A549 (cell line): ENCODE data around the gene EFHC1. TPM values are rescaled to one million over a fixed set of nuclear protein-coding genes. Genes with fewer than 3 reads are reported as not detected.

ENCODE experiments used
- ATAC-seq, 2 experiments: fragments of 200-7000 bp in 1 of 2; fragments of >200 bp in 1 of 2; cut with Nextera tagmentation in 1 of 2; cut with Tn5 transposase in 1 of 2; 3 replicates each; pipeline versions ENCODE4 v1.8.0 to v1.9.1; 2018 to 2020; ENCODE audit warnings: mild to moderate bottlenecking in 1 of 2, moderate library complexity in 1 of 2
- CTCF ChIA-PET: fragments of 300-600 bp; sonication (Branson Sonifier 250); formaldehyde crosslinking; extraction: SDS; loops from one replicate; lab custom pipeline; 2021; ENCODE audit warnings: antibody characterized with exemption, inconsistent platforms; lab: Yijun Ruan, JAX
- POLR2A ChIA-PET: fragments of 350-600 bp; formaldehyde crosslinking; extraction: SDS; loops from one replicate; lab custom pipeline; 2021; ENCODE audit warnings: antibody characterized with exemption, inconsistent platforms; lab: Yijun Ruan, JAX
- DNase-seq, 2 experiments: peaks; one replicate each; pipeline versions ENCODE4 v3.0.0 to v3.0.0-alpha.2; 2011 to 2016; ENCODE audit warnings: low read depth in 1 of 2, low spot score in 1 of 2
- FAIRE-seq: peaks from 2 replicates; lab custom pipeline; 2011; peaks lifted over from hg19 to GRCh38; lab: Jason Lieb, UNC
- H3K27ac ChIP-seq, 2 experiments: fragments of >200 bp; sonication (Bioruptor Twin); formaldehyde crosslinking; 3 replicates each; pipeline ENCODE4 v1.5.1; 2016 to 2017
- H3K4me1 ChIP-seq: fragments of >200 bp; sonication (Bioruptor Twin); formaldehyde crosslinking; 3 replicates; pipeline ENCODE4 v1.6.1; 2016
- H3K4me2 ChIP-seq: fragments of >200 bp; sonication (Bioruptor Twin); formaldehyde crosslinking; 3 replicates; pipeline ENCODE4 v1.6.1; 2016
- H3K4me3 ChIP-seq: fragments of >200 bp; sonication (Bioruptor Twin); formaldehyde crosslinking; 3 replicates; pipeline ENCODE4 v1.5.1; 2016
- H3K9me3 ChIP-seq: fragments of >200 bp; sonication (Bioruptor Twin); formaldehyde crosslinking; 3 replicates; pipeline ENCODE4 v1.6.1; 2016
- CBX2 ChIP-seq: fragments of 200-600 bp; sonication (generic); IDR thresholded peaks from 2 replicates; pipeline ENCODE4 v1.6.1; 2016; ENCODE audit warnings: low read depth, mild to moderate bottlenecking, borderline replicate concordance
- CBX8 ChIP-seq: fragments of 200-600 bp; sonication (generic); IDR thresholded peaks from 2 replicates; pipeline ENCODE4 v1.6.1; 2016
- CTCF ChIP-seq: fragments of >200 bp; sonication (Bioruptor Twin); formaldehyde crosslinking; IDR thresholded peaks from 3 replicates; pipeline ENCODE4 v1.5.1; 2016
- HOXA7 ChIP-seq: fragments of 250-450 bp; sonication (Bioruptor Pico); IDR thresholded peaks from 2 replicates; pipeline ENCODE4 v1.5.0; 2020; ENCODE audit warnings: mild to moderate bottlenecking, moderate library complexity
- NR3C1 ChIP-seq: fragments of >200 bp; sonication (Bioruptor Twin); formaldehyde crosslinking; IDR thresholded peaks from 3 replicates; pipeline ENCODE4 v1.6.1; 2017
- POLR2A ChIP-seq: IDR thresholded peaks from 2 replicates; pipeline ENCODE4 v1.6.1; 2012; ENCODE audit warnings: mild to moderate bottlenecking, low read length
- POLR2AphosphoS2 ChIP-seq: conservative IDR thresholded peaks from 2 replicates; pipeline ENCODE4 v1.6.1; 2012; ENCODE audit warnings: low read length, improper control_type of control experiment, inconsistent platforms
- RARB ChIP-seq: fragments of 250-450 bp; sonication (Bioruptor Pico); IDR thresholded peaks from 2 replicates; pipeline ENCODE4 v1.8.0; 2021; ENCODE audit warnings: mild to moderate bottlenecking, moderate library complexity
- RCOR1 ChIP-seq: fragments of 150-350 bp; IDR thresholded peaks from 2 replicates; pipeline ENCODE4 v1.6.1; 2014; ENCODE audit warnings: antibody characterized with exemption, low read length, low read depth
- RFX5 ChIP-seq: fragments of 450-650 bp; IDR thresholded peaks from 2 replicates; pipeline ENCODE4 v1.7.1; 2014; ENCODE audit warnings: antibody characterized with exemption, mild to moderate bottlenecking, moderate library complexity
- TFCP2L1 ChIP-seq: fragments of 250-450 bp; sonication (Bioruptor Pico); IDR thresholded peaks from 2 replicates; pipeline ENCODE4 v1.5.0; 2021; ENCODE audit warnings: mild to moderate bottlenecking
- ZFP36 ChIP-seq: fragments of 450-650 bp; IDR thresholded peaks from 2 replicates; pipeline ENCODE4 v1.6.1; 2014; ENCODE audit warnings: borderline replicate concordance; ENCODE audit not compliant: partially characterized antibody
- WGBS: methylation state at CpG from one replicate; pipeline ENCODE4 v1.1.6; 2017; ENCODE audit errors: missing lambda C conversion rate; 5-methylcytosine and 5-hydroxymethylcytosine counted together
- polyA plus RNA-seq, 4 experiments: library from polyadenylated mRNA; depleted of rRNA in 3 of 4; stranded (reverse); fragments of >200 nt; fragmentation: RNase III in 1 of 4; extraction: RNeasy Plus Mini Kit Qiagen cat#74134 plus additional on column Dnase treatment in 1 of 4; gene quantifications; 2 replicates in 3 of 4; 3 replicates in 1 of 4; pipeline ENCODE4 v1.2.3, GENCODE V29; 2011 to 2017
- TF ChIP-seq, protein P1 (sequence below): fragments of 150-350 bp; IDR thresholded peaks from 2 replicates; pipeline ENCODE4 v1.6.1; 2014; ENCODE audit warnings: low read depth, mild to moderate bottlenecking, low read length
- TF ChIP-seq, protein P2 (sequence below): IDR thresholded peaks from 2 replicates; pipeline ENCODE4 v1.6.1; 2012; ENCODE audit warnings: low read depth, borderline replicate concordance
- TF ChIP-seq, protein P3 (sequence below): fragments of 200-600 bp; sonication (generic); IDR thresholded peaks from 2 replicates; pipeline ENCODE4 v1.6.1; 2016; ENCODE audit warnings: antibody characterized with exemption, mild to moderate bottlenecking, moderate library complexity
- TF ChIP-seq, protein P4 (sequence below): fragments of >200 bp; sonication (Bioruptor Twin); formaldehyde crosslinking; IDR thresholded peaks from 2 replicates; pipeline ENCODE4 v1.6.1; 2016
- TF ChIP-seq, protein P5 (sequence below): fragments of 450-650 bp; IDR thresholded peaks from 2 replicates; pipeline ENCODE4 v1.6.1; 2014; ENCODE audit warnings: antibody characterized with exemption

Gene EFHC1
- polyA plus RNA-seq, 2 of the 4 experiments (the other 2 are of a cell fraction): 14.0 to 46.7 TPM

- peaks cover 72% of the 10 kb centered on the region for H3K4me1 ChIP-seq
- ChIA-PET POLR2A (no interaction called here), CTCF (interaction anchor here (0.6 to 1.0 kb wide), 3 partner anchors 14 to 123 kb away, joined by 3 to 4 read pairs (median 3); no protein-coding TSS in a partner anchor)
Measured at GRCh38 chr6:52540286-52540902, 120.3 kb downstream of the EFHC1 start.

More at GRCh38 chr6:52540286-52540902, 120.3 kb downstream of the EFHC1 start:
- ATAC-seq (no peak), FAIRE-seq (no peak)
- TF ChIP-seq CBX2 (no peak), RCOR1 (no peak), RFX5 (no peak), RARB (CRISPR knock-in tag) (no peak), ZFP36 (no peak), HOXA7 (no peak), NR3C1 (no peak), CTCF (no peak), CBX8 (no peak), POLR2A (no peak), POLR2AphosphoS2 (no peak), TFCP2L1 (CRISPR knock-in tag) (no peak)
- TF ChIP-seq, protein P1, sequence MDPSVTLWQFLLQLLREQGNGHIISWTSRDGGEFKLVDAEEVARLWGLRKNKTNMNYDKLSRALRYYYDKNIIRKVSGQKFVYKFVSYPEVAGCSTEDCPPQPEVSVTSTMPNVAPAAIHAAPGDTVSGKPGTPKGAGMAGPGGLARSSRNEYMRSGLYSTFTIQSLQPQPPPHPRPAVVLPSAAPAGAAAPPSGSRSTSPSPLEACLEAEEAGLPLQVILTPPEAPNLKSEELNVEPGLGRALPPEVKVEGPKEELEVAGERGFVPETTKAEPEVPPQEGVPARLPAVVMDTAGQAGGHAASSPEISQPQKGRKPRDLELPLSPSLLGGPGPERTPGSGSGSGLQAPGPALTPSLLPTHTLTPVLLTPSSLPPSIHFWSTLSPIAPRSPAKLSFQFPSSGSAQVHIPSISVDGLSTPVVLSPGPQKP: no peak
- TF ChIP-seq, protein P2, sequence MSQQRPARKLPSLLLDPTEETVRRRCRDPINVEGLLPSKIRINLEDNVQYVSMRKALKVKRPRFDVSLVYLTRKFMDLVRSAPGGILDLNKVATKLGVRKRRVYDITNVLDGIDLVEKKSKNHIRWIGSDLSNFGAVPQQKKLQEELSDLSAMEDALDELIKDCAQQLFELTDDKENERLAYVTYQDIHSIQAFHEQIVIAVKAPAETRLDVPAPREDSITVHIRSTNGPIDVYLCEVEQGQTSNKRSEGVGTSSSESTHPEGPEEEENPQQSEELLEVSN: no peak
- TF ChIP-seq, protein P3, sequence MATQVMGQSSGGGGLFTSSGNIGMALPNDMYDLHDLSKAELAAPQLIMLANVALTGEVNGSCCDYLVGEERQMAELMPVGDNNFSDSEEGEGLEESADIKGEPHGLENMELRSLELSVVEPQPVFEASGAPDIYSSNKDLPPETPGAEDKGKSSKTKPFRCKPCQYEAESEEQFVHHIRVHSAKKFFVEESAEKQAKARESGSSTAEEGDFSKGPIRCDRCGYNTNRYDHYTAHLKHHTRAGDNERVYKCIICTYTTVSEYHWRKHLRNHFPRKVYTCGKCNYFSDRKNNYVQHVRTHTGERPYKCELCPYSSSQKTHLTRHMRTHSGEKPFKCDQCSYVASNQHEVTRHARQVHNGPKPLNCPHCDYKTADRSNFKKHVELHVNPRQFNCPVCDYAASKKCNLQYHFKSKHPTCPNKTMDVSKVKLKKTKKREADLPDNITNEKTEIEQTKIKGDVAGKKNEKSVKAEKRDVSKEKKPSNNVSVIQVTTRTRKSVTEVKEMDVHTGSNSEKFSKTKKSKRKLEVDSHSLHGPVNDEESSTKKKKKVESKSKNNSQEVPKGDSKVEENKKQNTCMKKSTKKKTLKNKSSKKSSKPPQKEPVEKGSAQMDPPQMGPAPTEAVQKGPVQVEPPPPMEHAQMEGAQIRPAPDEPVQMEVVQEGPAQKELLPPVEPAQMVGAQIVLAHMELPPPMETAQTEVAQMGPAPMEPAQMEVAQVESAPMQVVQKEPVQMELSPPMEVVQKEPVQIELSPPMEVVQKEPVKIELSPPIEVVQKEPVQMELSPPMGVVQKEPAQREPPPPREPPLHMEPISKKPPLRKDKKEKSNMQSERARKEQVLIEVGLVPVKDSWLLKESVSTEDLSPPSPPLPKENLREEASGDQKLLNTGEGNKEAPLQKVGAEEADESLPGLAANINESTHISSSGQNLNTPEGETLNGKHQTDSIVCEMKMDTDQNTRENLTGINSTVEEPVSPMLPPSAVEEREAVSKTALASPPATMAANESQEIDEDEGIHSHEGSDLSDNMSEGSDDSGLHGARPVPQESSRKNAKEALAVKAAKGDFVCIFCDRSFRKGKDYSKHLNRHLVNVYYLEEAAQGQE: no peak
- TF ChIP-seq, protein P4, sequence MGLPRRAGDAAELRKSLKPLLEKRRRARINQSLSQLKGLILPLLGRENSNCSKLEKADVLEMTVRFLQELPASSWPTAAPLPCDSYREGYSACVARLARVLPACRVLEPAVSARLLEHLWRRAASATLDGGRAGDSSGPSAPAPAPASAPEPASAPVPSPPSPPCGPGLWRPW: no peak
- TF ChIP-seq, protein P5, sequence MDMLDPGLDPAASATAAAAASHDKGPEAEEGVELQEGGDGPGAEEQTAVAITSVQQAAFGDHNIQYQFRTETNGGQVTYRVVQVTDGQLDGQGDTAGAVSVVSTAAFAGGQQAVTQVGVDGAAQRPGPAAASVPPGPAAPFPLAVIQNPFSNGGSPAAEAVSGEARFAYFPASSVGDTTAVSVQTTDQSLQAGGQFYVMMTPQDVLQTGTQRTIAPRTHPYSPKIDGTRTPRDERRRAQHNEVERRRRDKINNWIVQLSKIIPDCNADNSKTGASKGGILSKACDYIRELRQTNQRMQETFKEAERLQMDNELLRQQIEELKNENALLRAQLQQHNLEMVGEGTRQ: no peak
- TF ChIP-seq, all 56 proteins: peak for 0
- WGBS: 66% methylated on average over 3 of the region's 3 CpGs
- Histone ChIP-seq H3K4me2 (peak overlapping the region; percentile 43), H3K4me3 (no peak overlapping the region), H3K9me3 (no peaks in the 10 kb centered on the region), H3K27ac (peak overlapping the region in 1 of 2 experiments; percentile 60; a peak in 3 of 6 replicates)
- DNase-seq: no peak
